HUES64 (cell line): ENCODE measurements around the gene LDLRAP1.

Source experiments
- H3K27ac ChIP-seq: 2 replicates; pipeline ENCODE4 v1.7.0; 2013; ENCODE audit warnings: low read depth, low read length, inconsistent platforms
- H3K27me3 ChIP-seq: 2 replicates; pipeline ENCODE4 v1.6.1; 2013; ENCODE audit warnings: mild to moderate bottlenecking, low read length; ENCODE audit not compliant: insufficient read depth
- H3K36me3 ChIP-seq: 2 replicates; pipeline ENCODE4 v1.6.1; 2013; ENCODE audit warnings: mild to moderate bottlenecking, low read length; ENCODE audit not compliant: insufficient read depth
- H3K4me1 ChIP-seq: 2 replicates; pipeline ENCODE4 v1.6.1; 2013; ENCODE audit warnings: mild to moderate bottlenecking, low read length, moderate library complexity; ENCODE audit not compliant: insufficient read depth
- H3K4me3 ChIP-seq: 2 replicates; pipeline ENCODE4 v1.5.1; 2013; ENCODE audit warnings: mild to moderate bottlenecking, low read length, moderate library complexity
- H3K9ac ChIP-seq: 2 replicates; pipeline ENCODE4 v1.6.1; 2013; ENCODE audit warnings: mild to moderate bottlenecking, low read depth, low read length
- H3K9me3 ChIP-seq: 2 replicates; pipeline ENCODE4 v1.6.1; 2013; ENCODE audit warnings: low read depth, low read length; ENCODE audit not compliant: insufficient read depth
- WGBS: fragments of 150-250, 120-280 bp; methylation state at CpG from one replicate; pipeline ENCODE4 v1.1.7; 2013; ENCODE audit warnings: missing lambda C conversion rate; 5-methylcytosine and 5-hydroxymethylcytosine counted together

Gene LDLRAP1

GRCh38 chr1:25536124-25536523 is 7.3 kb upstream of the LDLRAP1 start:
- peaks cover 10% of the 10 kb centered on the region for H3K4me1 ChIP-seq
- H3K27me3 ChIP-seq = no peaks in the 10 kb centered on the region
- no peak overlapping the region for H3K4me3 ChIP-seq
- H3K9me3 ChIP-seq = no peaks in the 10 kb centered on the region
- no peak overlapping the region for H3K27ac ChIP-seq
- WGBS = 89% methylated on average over 3 of the region's 3 CpGs
- H3K36me3 ChIP-seq = no peaks in the 10 kb centered on the region
- no peak overlapping the region for H3K9ac ChIP-seq

DNA sequence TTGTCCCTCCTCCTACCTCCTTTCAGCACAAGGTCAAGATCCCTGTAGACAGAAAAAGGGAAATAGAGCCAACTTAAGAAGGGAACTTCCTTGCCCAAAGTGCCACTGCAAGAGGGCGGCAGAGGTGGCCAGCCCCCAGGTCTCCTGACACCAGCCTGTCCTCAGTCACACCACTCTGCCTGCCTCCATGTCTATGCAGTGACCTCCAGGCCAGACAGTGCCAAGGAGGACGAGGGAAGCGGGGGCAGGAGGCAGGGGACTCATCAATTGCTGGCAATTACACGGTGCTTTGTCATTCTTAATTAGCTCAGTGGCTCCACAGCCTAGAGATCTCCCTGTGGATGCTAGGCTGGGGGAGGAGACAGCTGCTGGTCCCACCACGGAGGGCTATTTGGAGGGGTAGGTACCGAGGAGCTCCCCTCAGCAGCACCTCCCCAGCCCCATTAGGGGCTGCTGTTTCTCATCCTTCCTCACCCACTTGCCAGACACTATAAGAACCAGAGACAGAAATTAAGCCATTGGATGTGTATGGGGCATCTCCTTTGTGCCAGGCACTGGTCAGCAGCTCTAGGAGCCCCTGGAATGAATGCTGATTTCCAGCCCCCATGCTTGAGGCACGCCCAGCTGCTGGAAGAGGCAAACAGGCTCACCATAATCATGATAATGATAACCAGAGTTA is 6.1 kb upstream of the LDLRAP1 start:
- Histone ChIP-seq H3K36me3 (no peaks in the 10 kb centered on the region), H3K9ac (no peak overlapping the region), H3K4me1 (peaks cover 10% of the 10 kb centered on the region), H3K4me3 (no peak overlapping the region), H3K27ac (no peak overlapping the region), H3K9me3 (no peaks in the 10 kb centered on the region), H3K27me3 (no peaks in the 10 kb centered on the region)
- WGBS = 52% methylated on average over 7 of the region's 7 CpGs

- Histone ChIP-seq H3K9me3 (no peaks in the 10 kb centered on the region), H3K36me3 (no peaks in the 10 kb centered on the region), H3K4me3 (no peak overlapping the region), H3K27me3 (no peaks in the 10 kb centered on the region), H3K4me1 (peaks cover 10% of the 10 kb centered on the region), H3K27ac (no peak overlapping the region), H3K9ac (no peak overlapping the region)
- 73% methylated on average over 4 of the region's 4 CpGs for WGBS
Observed at GRCh38 chr1:25538191-25538767, 5.1 kb upstream of the LDLRAP1 start.

DNA sequence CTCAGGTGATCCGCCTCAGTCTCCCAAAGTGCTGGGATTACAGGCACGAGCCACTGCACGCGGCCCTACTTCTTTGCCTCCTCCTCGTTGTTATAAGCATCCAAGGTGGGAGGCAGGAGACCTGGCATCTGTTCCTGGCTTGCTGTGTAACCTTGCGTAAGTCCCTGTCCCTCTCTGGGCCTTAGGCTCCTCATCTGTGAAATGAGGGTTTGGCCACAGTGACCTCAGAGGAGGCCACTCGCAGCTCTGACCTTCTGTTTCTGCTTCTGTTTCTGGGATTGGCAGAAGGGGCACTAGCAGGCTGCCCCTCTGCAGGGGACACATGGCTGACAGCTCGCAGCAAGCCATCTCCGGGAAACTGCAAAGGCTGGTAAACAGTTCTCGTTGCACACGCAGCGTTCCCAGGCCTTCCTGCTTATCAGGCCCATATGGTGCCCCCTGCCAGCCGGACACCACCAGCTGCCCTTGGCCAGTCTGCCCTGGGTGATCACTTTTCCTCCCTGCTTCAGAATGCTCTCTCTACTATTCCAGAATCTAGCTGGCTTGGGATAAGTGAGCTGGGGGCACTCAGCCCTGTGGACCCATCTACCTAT is 2.6 kb upstream of the LDLRAP1 start:
- Histone ChIP-seq H3K9me3 (no peaks in the 10 kb centered on the region), H3K9ac (no peak overlapping the region), H3K27ac (no peak overlapping the region), H3K4me3 (no peak overlapping the region), H3K36me3 (no peaks in the 10 kb centered on the region), H3K4me1 (peaks cover 14% of the 10 kb centered on the region), H3K27me3 (peaks cover 14% of the 10 kb centered on the region)
- WGBS = 93% methylated on average over 13 of the region's 13 CpGs

GRCh38 chr1:25541425-25541824 is 2.0 kb upstream of the LDLRAP1 start:
- Histone ChIP-seq H3K27me3 (peaks cover 14% of the 10 kb centered on the region), H3K36me3 (no peaks in the 10 kb centered on the region), H3K4me1 (peaks cover 14% of the 10 kb centered on the region), H3K27ac (no peak overlapping the region), H3K9ac (no peak overlapping the region), H3K4me3 (no peak overlapping the region), H3K9me3 (no peaks in the 10 kb centered on the region)
- 85% methylated on average over 1 of the region's 1 CpG for WGBS

GRCh38 chr1:25541889-25542658 is 1.3 kb upstream of the LDLRAP1 start:
- peaks cover 14% of the 10 kb centered on the region for H3K27me3 ChIP-seq
- no peak overlapping the region for H3K9ac ChIP-seq
- no peak overlapping the region for H3K27ac ChIP-seq
- WGBS = 90% methylated on average over 8 of the region's 8 CpGs
- H3K4me3 ChIP-seq = no peak overlapping the region
- H3K9me3 ChIP-seq = no peaks in the 10 kb centered on the region
- H3K36me3 ChIP-seq = no peaks in the 10 kb centered on the region
- H3K4me1 ChIP-seq = peaks cover 10% of the 10 kb centered on the region

GRCh38 chr1:25543005-25543424 is 391 bp upstream of the LDLRAP1 start:
- H3K9me3 ChIP-seq = no peaks in the 10 kb centered on the region
- peak overlapping the region; percentile 84 for H3K4me3 ChIP-seq
- peaks cover 4% of the 10 kb centered on the region; the same call in 1 of the 2 replicates for H3K4me1 ChIP-seq
- no peak overlapping the region for H3K27ac ChIP-seq
- WGBS = 29% methylated on average over 7 of the region's 7 CpGs
- H3K27me3 ChIP-seq = peaks cover 14% of the 10 kb centered on the region
- H3K9ac ChIP-seq = no peak overlapping the region
- no peaks in the 10 kb centered on the region for H3K36me3 ChIP-seq

GRCh38 chr1:25544243-25544764 is 898 bp downstream of the LDLRAP1 start:
- H3K27me3 ChIP-seq = peaks cover 14% of the 10 kb centered on the region
- peaks cover 5% of the 10 kb centered on the region; the same call in 1 of the 2 replicates for H3K4me1 ChIP-seq
- H3K9me3 ChIP-seq = no peaks in the 10 kb centered on the region
- no peak overlapping the region for H3K27ac ChIP-seq
- peak overlapping the region; percentile 76 for H3K9ac ChIP-seq
- WGBS = 18% methylated on average over 25 of the region's 25 CpGs
- peak overlapping the region; percentile 84 for H3K4me3 ChIP-seq
- no peaks in the 10 kb centered on the region for H3K36me3 ChIP-seq

GRCh38 chr1:25544819-25545218 is 1.4 kb downstream of the LDLRAP1 start:
- Histone ChIP-seq H3K36me3 (no peaks in the 10 kb centered on the region), H3K9ac (no peak overlapping the region), H3K4me3 (peak overlapping the region; percentile 84), H3K9me3 (no peaks in the 10 kb centered on the region), H3K27ac (no peak overlapping the region), H3K4me1 (peaks cover 10% of the 10 kb centered on the region; the same call in 1 of the 2 replicates), H3K27me3 (peaks cover 14% of the 10 kb centered on the region)
- WGBS = 77% methylated on average over 5 of the region's 6 CpGs

- no peak overlapping the region for H3K4me3 ChIP-seq
- H3K4me1 ChIP-seq = peaks cover 15% of the 10 kb centered on the region; the same call in 1 of the 2 replicates
- 90% methylated on average over 3 of the region's 3 CpGs for WGBS
- no peaks in the 10 kb centered on the region for H3K9me3 ChIP-seq
- H3K9ac ChIP-seq = no peak overlapping the region
- no peaks in the 10 kb centered on the region for H3K36me3 ChIP-seq
- H3K27ac ChIP-seq = no peak overlapping the region
- peaks cover 14% of the 10 kb centered on the region for H3K27me3 ChIP-seq
Observed at GRCh38 chr1:25545767-25546166, 2.4 kb downstream of the LDLRAP1 start.

GRCh38 chr1:25546193-25546592 is 2.8 kb downstream of the LDLRAP1 start:
- 85% methylated on average over 1 of the region's 1 CpG for WGBS
- no peak overlapping the region for H3K27ac ChIP-seq
- peaks cover 15% of the 10 kb centered on the region; the same call in 1 of the 2 replicates for H3K4me1 ChIP-seq
- no peaks in the 10 kb centered on the region for H3K9me3 ChIP-seq
- H3K9ac ChIP-seq = no peak overlapping the region
- no peaks in the 10 kb centered on the region for H3K36me3 ChIP-seq
- H3K4me3 ChIP-seq = no peak overlapping the region
- peaks cover 14% of the 10 kb centered on the region for H3K27me3 ChIP-seq
